Stimulated activated CD4-positive, alpha-beta T cell treated with anti-CD3 and anti-CD28 coated beads, Interleukin-1b, Interleukin-23, amount 100 ng/mL, for 4 hours (primary cell): ENCODE results near the gene KCNT1.
"Not testable (repeated sequence)": the region's sequence is repeated elsewhere in the genome, so short reads cannot be mapped to it uniquely, and the experiment has no call there.

Source experiments
- DNase-seq, 2 donors: peaks; one replicate each; pipeline ENCODE4 v3.0.0-alpha.2; 2020; ENCODE audit warnings: low read depth in 2 of 2

KCNT1 gene

DNA sequence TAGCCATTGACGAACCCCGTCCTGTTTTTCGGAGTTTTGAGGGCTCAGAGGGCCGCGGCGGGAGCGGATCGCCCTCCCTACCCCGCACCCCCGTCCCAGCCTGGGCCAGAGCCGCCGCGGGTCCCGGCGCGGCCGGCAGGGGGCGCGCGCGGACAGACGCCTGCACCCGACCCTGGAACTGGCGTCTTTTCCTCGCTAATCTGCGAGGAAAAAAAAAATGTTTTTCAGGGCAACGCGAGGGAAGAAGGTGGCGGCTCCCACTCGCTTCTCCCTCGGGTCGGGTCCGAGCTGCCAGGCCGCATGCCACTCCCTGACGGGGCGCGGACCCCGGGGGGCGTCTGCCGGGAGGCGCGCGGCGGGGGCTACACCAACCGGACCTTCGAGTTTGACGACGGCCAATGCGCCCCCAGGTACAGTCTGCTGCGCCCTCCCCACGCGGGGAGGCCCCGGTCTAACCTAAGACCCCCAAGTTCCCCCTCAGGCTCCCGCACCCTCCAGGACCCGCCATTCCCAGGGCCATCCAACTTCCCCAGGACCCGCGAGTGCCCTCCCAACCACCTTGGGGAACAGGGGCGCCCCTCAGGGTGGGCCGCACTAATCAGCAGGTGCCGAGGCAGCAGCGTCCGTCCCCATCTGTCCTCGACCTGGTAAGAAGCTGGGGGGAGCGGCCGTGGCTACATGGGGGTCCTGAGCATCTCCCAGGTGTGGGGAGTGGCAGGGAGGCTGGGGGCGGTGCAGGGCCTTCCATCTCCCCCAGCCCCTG is at the start of gene KCNT1:
Gene KCNT1, plus strand, starts transcription at position 227 of the 763 bp plus-strand sequence. Its CDS starts 74 bp downstream, at position 301.
- DNase-seq = peak; percentile 34 to 59

DNA sequence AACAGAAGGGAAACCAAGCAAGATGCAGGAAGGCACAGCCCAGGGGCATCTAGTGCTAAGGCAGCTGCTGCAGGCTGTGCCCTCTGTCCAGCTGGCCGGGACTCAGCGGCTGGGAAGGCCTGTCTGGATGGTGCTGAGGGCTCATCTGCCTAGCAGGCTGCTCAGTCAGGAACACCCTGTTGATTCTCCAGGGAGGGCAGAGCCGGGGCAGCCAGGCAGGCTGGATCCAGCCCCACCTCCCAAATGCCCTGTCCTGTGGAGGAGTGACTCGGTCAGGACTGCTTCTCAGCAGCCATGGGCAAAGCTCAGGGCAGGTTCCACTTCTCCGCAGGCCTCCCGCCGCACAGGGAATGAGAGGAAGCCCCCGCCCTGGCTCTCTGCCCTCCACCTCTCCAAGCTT is 46.7 kb upstream of the KCNT1 start:
- no peak for DNase-seq

DNA sequence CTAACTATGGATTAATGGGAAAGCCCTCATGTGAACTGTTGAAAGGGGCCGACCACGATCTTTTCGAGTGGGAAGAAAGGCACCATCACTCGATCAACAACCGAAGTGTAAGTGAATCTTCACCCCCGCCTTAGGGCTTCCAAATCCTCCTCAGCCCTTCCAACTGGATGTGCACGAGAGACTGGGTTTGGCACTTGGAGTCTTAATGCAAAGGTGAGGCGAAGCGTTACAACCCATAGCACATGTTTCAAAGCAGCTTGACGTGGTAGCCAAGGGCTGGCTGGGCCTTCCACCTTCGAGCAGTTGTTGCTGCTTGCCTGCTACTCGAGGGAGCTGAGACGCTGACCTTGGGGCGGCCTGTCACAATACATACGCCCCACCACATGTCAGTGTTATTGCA is 44.6 kb upstream of the KCNT1 start:
- DNase-seq = no peak

DNA sequence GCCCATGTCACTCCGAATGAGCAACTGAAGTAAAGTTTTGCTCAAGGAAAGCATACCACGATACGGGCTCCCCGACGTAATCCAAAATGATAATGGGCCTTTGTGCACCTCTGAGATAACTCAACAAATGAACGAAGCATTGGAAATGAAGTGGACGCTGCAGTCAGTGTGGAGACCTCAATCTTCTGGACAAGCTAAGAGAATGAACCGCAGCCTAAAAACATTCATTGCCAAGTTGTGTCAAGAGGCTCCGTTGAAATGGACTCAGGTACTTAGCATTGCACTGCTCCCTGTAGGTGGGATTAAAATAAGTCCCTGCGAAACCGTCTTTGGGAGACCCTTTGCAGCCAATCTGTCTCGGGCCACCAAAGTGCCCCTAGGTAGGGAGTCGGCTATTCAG is 42.7 kb upstream of the KCNT1 start:
- no peak for DNase-seq

DNA sequence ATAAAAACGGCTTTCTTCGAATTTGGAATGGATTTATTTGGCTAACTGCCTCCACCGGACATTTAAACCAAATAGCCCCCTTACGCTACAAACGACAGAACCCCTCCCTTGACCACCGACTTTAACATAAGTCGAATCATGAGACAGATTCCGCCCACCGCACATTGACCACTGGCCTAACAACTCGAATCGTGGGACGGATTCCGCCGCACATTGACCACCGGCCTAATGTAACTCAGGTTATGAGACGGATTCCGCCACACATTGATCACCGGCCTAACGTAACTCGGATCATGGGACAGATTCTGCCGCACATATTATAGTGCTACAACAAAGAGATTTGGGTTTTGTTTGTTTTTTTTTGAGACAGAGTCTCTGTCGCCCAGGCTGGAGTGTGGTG is 41.6 kb upstream of the KCNT1 start:
- no peak for DNase-seq

- no peak for DNase-seq
Observed at GRCh38 chr9:135661816-135662560, 40.0 kb upstream of the KCNT1 start.

GRCh38 chr9:135662758-135663450 is 39.1 kb upstream of the KCNT1 start, which contains the start of gene LCN9:
Gene LCN9 (plus strand): TSS chr9:135663309. CDS start chr9:135663322, 13 bp downstream.
- no peak for DNase-seq

- no peak for DNase-seq
Observed at GRCh38 chr9:135663451-135663770, 38.6 kb upstream of the KCNT1 start.

DNA sequence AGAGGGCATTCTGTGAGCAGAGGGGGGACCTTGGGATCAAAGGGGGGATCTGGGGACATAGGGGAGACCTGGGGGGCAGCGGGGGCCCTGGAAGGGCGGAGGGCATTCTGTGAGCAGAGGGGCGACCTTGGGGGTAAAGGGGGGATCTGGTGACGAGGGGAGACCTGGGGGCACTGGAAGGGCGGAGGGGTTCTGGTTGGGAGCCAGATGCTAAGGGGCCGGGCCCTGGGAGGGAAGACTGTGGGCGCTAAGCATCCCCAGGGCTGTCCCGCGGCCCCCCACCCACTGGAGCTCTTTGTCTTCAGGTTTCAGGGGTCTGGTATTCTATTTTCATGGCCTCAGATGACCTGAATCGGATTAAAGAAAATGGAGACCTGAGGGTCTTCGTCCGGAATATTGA is 38.1 kb upstream of the KCNT1 start:
- DNase-seq = no peak

GRCh38 chr9:135664266-135664665 is 37.7 kb upstream of the KCNT1 start:
- no peak for DNase-seq

GRCh38 chr9:135664801-135665794 is 36.9 kb upstream of the KCNT1 start:
- no peak for DNase-seq

DNA sequence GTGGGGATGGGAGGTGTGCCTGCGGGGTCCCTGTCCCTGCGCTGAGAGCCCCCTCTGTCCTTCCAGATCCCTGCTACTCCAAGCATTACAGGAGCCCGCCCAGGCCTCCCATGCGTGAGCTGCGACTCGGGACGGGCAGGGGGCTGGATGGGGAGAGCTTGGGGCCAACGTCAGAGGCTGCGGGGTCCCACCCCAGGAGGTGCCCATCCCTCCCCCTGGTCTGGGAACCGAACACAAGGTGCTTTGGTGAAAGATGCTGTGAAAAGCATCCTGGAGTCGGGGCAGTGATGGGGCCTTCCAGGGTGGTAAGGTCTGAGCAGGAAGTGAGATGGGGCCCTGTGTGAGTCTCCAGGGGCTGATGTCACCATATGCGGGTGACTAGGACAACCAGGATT is 36.2 kb upstream of the KCNT1 start:
- DNase-seq = no peak

DNA sequence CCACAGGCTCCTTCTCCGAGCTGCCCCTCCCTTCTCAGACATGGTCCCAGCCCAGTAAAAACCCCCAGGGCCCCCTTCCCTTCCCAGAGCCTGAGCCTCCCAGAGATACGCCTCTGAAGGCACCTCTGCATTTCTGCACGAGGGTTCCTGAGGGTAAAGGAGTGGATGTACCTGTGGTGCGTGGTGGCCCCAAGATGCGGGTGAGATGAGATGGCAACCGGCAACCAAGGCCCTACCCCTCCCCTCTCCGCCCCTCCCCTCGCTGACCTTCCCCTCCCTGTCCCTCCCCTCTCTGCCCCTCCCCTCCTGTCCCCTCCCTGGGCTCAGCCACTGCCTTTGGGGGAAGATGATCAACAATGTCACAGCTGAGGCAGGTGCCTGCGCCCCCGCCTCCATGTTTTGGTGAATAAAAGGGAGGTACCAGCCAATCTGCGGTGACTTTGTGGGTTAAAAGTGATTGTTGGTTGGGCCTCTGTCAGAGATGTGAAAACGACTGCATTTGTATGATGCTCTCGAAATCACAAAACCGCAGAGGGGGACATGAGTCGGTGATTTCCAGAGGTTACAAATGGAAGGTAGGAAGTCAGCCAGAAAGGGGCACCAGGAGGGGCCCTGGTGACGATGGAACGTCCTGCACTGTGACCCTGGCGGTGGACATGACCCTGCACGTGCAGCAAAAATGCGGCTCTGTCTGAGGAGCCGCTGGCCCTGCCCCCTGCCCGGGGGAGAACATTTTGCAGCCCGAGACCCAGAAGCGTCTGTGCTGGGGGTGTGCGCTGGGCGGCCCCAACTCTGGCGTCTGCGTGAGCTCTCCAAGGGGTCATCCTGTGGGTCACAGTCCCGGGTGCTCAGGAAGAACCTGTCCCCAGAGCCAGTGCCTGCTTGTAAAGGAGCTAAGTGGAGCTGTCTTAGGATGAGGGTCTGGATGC is 35.2 kb upstream of the KCNT1 start:
- no peak for DNase-seq

DNA sequence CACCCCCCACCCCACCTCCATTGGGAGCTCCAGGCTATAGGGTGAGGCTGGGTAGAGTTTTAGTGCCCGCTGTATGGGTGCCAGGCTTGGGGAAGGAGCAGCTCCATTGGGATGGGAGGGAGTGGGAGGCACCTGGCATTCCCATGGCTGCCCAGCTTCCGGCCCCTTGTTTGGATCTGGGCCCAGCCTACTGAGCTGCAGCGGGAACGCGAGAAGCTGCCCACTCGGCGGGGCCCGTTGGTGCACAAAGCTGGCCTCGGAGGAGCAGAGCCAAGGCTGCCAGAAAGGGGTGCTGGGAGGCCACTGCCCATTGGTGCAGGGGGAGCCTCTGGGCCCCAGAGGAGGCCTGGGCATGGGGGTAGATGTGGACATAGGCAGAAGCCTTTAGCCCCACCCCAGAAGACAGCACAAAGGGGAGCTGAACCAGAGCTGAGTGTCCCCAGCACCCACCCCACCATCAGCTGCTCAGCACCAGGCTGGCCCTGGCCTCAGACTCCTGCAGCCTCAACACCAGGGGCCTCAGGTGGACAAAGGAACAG is 34.5 kb upstream of the KCNT1 start:
- DNase-seq = no peak

GRCh38 chr9:135669018-135669417 is 33.0 kb upstream of the KCNT1 start:
- DNase-seq = not testable (repeated sequence)

GRCh38 chr9:135669616-135670285 is 32.2 kb upstream of the KCNT1 start:
- no peak for DNase-seq

- DNase-seq = no peak
Observed at GRCh38 chr9:135670721-135671590, 31.0 kb upstream of the KCNT1 start.

- DNase-seq = no peak
Observed at GRCh38 chr9:135671591-135672041, 30.4 kb upstream of the KCNT1 start.
